HG02642 (cell line): ENCODE results near the gene UMODL1.

ENCODE experiments used
- ATAC-seq: cut with Tn5 transposase; IDR thresholded peaks from one replicate; pipeline ENCODE4 v1.9.1; 2021; ENCODE audit warnings: mild to moderate bottlenecking; ENCODE audit not compliant: unreplicated experiment, poor library complexity

The UMODL1 gene

GRCh38 chr21:42057851-42058437 is 13.2 kb upstream of the UMODL1 start:
- ATAC-seq, result no peak

- ATAC-seq, result no peak
These were observed 12.4 kb upstream of the UMODL1 start for GRCh38 chr21:42058631-42059111.

GRCh38 chr21:42059141-42059540 is 12.0 kb upstream of the UMODL1 start:
- no peak for ATAC-seq

GRCh38 chr21:42059721-42060120 is 11.4 kb upstream of the UMODL1 start:
- no peak for ATAC-seq

- no peak for ATAC-seq
These were observed 11.0 kb upstream of the UMODL1 start for GRCh38 chr21:42060166-42060565.

- peak; percentile 55 for ATAC-seq
These were observed 9.7 kb upstream of the UMODL1 start for GRCh38 chr21:42061195-42061985.

GRCh38 chr21:42061986-42062235 is 9.2 kb upstream of the UMODL1 start:
- no peak for ATAC-seq

- peak; percentile 47 for ATAC-seq
These were observed 8.7 kb upstream of the UMODL1 start for GRCh38 chr21:42062236-42063022.

- peak; percentile 24 for ATAC-seq
These were observed 7.9 kb upstream of the UMODL1 start for GRCh38 chr21:42063191-42063570.

- peak; percentile 35 for ATAC-seq
These were observed 7.3 kb upstream of the UMODL1 start for GRCh38 chr21:42063571-42064521.

- no peak for ATAC-seq
These were observed 4.6 kb upstream of the UMODL1 start for GRCh38 chr21:42066521-42066920.

GRCh38 chr21:42067531-42068255 is 3.4 kb upstream of the UMODL1 start:
- ATAC-seq, result no peak

- ATAC-seq, result no peak
These were observed 2.9 kb upstream of the UMODL1 start for GRCh38 chr21:42068256-42068545.

- no peak for ATAC-seq
These were observed 2.5 kb upstream of the UMODL1 start for GRCh38 chr21:42068592-42068991.

- ATAC-seq, result no peak
These were observed 1.8 kb upstream of the UMODL1 start for GRCh38 chr21:42069327-42069726.

- ATAC-seq, result no peak
These were observed 1.3 kb upstream of the UMODL1 start for GRCh38 chr21:42069843-42070242.

GRCh38 chr21:42073145-42074099 is 2.3 kb downstream of the UMODL1 start:
- ATAC-seq, result no peak

GRCh38 chr21:42075686-42076471 is 4.8 kb downstream of the UMODL1 start:
- ATAC-seq, result no peak
